HG02970 (cell line): ENCODE measurements around the gene VIPR2.
"Not testable (repeated sequence)": the region's sequence is repeated elsewhere in the genome, so short reads cannot be mapped to it uniquely, and the experiment has no call there.

Experiments used
- ATAC-seq: cut with Tn5 transposase; IDR thresholded peaks from one replicate; pipeline ENCODE4 v1.9.1; 2021; ENCODE audit warnings: mild to moderate bottlenecking, moderate library complexity, moderate number of reproducible peaks; ENCODE audit not compliant: unreplicated experiment, low FRiP score

The VIPR2 gene

DNA sequence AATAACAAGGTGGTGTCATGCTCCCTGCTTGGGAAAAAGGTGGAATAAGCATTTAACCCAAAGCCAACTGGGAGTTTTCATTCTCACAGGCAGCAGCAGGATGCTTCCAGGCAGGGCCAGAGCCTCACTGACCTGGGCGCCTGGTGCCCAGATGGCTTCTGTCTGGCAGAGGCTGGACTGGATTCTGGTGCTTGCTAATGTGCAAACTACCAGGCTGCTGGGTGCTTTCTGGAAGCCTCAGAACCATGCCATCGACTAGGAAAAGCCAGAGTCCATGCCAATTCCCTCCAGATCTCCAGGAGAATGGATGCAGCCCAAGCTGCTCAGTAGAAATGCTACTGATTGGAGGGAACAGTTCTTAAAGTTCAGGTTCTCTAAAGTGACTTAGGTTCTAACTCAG lies 36.2 kb downstream of the VIPR2 start:
- ATAC-seq = no peak

- no peak for ATAC-seq
Observed at GRCh38 chr7:159107161-159107892, 37.3 kb downstream of the VIPR2 start.

DNA sequence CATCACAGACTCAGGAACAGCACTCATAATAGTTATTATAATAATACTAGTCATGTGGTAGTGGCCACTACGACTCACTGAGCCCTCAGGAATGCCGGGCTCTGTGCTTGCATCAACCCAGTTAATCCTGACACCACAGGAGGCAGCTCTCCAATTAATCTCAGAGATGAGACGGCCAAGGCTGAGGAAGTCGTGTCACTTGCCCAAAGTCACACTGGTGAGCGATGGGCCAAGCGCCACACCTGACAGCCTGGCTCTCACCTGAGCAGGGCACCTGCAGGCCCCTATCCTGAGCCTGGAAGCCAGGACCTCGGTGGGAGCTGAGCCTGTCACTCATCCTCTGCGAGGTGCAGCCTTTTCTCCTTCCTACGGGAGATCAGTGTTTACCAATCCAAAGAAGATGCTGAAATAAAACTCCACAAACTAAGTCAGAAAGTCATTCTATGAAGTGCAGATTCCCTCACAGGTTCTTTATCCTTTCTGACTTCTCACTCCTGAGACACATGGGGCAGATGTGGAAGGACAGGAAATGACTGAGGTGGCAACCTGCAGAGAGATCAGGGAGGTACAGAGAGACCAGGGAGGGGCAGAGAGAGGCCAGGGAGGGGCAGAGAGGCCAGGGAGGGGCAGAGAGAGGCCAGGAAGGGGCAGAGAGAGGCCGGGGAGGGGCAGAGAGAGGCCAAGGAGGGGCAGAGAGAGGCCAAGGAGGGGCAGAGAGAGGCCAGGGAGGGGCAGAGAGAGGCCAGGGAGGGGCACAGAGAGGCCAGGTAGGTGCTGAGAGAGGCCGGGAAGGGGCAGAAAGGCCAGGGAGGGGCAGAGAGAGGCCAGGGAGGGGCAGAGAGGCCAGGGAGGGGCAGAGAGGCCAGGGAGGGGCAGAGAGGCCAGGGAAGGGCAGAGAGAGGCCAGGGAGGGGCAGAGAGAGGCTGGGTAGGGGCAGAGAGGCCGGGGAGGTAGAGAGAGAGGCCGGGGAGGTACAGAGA lies 38.5 kb downstream of the VIPR2 start:
- no peak for ATAC-seq

DNA sequence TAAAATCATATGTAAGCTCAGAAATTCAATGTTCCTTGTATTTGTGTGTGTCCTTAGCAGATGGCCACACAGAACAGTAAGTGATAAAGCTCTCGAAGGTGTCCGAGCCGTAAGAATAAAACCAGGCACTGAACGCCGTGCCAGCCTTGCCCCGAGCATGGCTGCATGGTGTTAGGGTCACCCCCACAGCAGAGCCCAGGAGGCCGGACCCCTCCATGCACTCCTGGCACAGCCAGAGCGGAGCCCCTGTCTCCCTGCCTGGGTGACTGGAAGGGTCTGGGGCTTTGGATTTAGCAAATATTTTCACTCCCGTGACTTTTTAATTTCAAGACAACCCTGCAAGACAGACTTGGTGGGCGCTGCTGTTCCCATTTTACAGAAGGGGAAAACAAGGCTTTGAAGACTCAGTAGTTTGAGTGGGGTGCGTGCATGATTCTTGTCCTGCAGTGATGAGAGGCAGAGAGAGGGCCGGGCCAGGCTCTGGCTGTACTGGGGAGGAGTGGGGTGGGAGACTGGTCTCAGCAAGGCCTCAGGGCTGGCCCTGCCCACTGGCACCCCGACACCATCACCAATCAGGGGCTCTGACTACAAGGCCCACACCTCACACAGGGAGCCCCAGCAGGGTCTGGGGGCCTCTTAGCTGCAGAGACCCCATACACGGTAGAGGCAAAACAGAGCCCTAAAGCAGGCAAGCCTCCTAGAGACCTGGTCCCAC lies 39.4 kb downstream of the VIPR2 start:
- no peak for ATAC-seq

DNA sequence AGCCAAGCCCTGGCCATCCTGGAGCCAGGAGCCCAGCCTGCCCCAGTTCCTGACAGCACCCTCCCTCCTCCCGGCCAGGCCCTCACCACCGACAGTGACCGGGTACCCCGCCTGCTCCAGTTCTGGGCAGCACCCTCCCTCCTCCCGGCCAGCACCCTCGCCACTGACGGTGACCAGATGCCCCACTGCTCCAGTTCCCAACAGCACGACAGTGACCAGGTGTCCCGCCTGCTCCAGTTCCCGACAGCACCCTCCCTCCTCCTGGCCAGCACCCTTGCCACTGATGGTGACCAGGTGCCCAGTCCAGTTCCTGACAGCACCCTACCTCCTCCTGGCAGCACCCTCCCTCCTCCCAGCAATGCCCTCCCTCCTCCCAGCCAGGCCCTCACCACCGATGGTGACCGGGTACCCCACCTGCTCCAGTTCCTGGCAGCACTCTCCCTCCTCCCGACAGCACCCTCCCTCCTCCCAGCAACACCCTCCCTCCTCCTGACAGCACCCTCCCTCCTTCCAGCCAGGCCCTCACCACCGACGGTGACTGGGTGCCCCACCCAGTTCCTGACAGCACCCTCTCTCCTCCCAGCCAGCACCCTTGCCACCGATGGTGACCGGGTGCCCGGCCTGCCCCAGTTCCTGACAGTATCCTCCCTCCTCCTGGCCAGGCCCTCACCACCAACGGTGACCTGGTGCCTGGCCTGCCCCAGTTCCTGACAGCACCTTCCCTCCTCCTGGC lies 40.3 kb downstream of the VIPR2 start:
- ATAC-seq = no peak

DNA sequence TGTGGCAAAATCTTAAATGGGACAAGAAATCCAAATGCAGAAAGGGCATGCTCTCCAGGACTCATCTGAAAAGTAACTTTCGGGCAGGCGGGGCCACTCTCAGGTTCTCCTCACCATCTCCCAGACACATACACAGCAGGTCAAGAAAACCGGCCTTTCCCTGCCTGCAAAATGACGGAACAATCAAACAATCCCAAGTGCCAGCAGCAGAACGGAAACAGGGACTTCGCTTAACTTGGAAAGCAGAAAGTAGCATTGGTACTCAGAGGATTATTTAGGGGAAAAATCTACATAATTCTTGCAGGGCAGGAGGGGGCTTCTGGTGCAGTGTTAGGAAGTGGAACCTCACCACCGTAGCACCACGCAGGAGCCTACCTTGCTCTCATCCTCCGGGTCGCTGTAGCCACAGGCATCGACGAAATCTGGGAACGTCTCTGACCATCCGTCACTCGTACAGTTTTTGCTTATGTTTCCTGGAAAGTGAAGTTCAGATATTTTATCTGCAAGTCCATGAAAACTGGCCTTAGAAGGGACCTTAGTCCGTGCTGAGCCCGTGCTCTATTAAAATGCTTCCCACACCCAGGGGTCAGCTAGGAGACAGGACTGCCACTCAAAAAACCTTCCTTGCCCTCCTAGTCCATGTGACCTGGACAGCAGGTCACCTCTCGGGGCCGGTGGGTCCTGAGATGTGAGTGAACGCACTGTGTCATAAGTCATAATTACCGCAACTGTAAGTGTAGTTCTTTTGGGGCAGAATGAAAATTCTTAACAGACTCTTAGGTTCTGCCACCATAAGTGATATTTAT lies 41.1 kb downstream of the VIPR2 start:
- ATAC-seq = no peak

- no peak for ATAC-seq
Observed at GRCh38 chr7:159102681-159103381, 41.8 kb downstream of the VIPR2 start.

DNA sequence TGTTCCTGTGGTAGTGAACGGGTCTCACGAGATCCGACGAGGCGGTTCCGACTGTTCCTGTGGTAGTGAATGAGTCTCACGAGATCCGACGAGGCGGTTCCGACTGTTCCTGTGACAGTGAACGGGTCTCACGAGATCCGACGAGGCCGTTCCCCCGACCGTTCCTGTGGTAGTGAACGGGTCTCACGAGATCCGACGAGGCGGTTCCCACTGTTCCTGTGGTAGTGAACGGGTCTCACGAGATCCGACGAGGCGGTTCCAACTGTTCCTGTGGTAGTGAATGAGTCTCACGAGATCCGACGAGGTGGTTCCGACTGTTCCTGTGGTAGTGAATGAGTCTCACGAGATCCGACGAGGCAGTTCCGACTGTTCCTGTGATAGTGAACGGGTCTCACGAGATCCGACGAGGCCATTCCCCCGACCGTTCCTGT lies 43.0 kb downstream of the VIPR2 start:
- not testable (repeated sequence) for ATAC-seq

DNA sequence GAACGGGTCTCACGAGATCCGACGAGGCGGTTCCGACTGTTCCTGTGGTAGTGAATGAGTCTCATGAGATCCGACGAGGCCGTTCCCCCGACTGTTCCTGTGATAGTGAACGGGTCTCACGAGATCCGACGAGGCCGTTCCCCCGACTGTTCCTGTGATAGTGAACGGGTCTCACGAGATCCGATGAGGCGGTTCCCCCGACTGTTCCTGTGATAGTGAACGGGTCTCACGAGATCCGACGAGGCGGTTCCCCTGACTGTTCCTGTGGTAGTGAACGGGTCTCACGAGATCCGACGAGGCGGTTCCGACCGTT lies 43.6 kb downstream of the VIPR2 start:
- not testable (repeated sequence) for ATAC-seq

GRCh38 chr7:159100281-159101082 lies 44.2 kb downstream of the VIPR2 start:
- ATAC-seq = not testable (repeated sequence)

- no peak for ATAC-seq
Observed at GRCh38 chr7:159099711-159100231, 44.9 kb downstream of the VIPR2 start.

GRCh38 chr7:159098811-159099655 lies 45.6 kb downstream of the VIPR2 start:
- no peak for ATAC-seq

- no peak for ATAC-seq
Observed at GRCh38 chr7:159098424-159098786, 46.3 kb downstream of the VIPR2 start.

- ATAC-seq = no peak
Observed at GRCh38 chr7:159097661-159098423, 46.8 kb downstream of the VIPR2 start.

DNA sequence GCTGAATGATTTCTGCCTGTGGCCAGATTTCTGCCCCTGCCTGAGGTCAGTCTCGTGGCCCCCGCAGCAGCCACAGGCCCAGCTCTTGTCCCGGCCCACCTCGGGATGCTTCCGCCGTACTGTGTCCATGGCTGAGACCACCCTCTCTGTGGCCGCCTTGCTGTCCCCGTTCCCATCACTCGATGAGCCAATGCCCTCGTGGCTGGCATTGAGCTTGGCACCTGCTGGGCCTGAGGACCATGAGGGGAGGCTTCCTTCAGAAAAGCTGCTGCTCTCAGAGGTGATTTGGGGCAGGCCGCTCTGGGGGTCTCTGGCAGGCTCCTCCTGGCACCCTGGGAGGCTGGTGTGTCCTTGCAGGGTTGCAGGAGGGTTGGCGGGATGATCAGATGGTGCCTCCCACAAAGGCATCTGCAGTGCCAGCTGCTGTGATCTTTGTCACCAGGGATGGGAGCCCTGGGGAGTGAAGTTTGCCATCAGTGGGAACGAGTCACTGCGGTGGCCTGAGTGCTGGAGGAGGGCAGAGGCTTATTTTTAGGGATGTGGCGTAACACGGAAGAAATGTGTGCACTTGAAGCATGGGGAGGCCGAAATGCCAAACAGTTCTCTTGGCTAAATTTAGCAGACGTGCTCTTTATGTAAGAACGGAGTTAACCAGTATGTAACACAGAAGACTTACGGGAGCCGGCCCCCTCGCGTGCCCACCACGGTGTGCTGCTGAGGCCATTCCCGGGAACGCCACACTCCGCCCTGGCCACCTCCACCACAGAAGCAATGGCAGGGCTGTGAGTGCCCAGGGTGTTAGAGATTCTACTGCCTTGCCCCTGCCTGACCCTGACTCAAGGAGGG lies 47.7 kb downstream of the VIPR2 start:
- ATAC-seq = no peak
